Measurements from ENCODE around the gene TMEM86B.

The TMEM86B gene, protein sequence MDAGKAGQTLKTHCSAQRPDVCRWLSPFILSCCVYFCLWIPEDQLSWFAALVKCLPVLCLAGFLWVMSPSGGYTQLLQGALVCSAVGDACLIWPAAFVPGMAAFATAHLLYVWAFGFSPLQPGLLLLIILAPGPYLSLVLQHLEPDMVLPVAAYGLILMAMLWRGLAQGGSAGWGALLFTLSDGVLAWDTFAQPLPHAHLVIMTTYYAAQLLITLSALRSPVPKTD

DNA sequence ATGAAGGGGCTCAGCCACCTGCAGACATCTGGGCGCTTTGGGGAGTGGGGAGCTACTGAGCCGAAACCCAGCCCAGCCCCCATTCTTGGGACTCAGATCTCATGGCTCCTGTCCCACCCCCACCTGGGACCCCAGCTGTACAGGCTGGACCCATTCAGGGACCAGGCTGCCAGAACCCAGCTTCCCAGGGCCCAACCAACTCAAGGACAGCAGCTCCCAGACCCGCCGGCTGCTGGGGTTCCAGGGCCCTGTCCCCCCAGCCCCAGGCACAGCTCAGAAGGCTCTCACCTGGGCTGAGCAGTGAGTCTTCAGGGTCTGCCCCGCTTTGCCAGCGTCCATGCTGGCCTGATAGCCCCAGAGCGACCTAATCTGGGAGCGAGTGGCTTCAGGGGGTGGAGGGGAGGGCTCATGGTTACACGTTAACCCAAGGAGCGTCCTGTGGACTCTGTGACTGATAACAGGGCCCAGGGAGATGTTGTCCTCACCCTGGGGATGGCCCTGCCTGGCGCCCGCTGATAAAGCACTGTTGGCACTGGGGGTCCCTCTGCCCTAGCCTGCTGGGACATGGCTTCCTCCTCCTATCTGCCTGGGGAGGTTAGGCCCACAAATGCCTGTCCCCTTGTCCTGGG lies at the start of gene TMEM86B:
Gene TMEM86B (minus strand): TSS at position 361 of the 629 bp plus-strand sequence. CDS start 22 bp downstream, at position 339.
- DNase-seq: no peak

DNA sequence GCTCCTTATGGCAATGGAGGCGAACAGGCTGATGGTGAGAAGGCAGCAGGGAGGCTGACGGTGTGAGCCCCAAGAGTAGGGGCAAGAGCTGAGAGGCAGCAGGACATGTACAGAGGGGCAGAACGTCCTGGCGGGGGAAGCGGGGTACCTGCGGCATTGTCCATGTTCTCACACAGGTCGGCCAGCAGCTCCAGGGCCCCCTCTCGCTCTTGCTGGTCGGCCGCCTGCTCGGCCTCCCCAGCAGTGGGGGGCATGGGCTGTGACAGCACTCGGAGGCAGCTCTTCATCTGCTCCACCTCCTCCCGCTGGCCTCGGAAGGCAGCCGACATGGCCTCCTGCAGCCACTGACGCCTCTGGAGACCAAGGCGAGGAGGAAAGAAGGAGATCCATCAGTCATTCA lies 48.9 kb upstream of the TMEM86B start:
- DNase-seq: no peak

DNA sequence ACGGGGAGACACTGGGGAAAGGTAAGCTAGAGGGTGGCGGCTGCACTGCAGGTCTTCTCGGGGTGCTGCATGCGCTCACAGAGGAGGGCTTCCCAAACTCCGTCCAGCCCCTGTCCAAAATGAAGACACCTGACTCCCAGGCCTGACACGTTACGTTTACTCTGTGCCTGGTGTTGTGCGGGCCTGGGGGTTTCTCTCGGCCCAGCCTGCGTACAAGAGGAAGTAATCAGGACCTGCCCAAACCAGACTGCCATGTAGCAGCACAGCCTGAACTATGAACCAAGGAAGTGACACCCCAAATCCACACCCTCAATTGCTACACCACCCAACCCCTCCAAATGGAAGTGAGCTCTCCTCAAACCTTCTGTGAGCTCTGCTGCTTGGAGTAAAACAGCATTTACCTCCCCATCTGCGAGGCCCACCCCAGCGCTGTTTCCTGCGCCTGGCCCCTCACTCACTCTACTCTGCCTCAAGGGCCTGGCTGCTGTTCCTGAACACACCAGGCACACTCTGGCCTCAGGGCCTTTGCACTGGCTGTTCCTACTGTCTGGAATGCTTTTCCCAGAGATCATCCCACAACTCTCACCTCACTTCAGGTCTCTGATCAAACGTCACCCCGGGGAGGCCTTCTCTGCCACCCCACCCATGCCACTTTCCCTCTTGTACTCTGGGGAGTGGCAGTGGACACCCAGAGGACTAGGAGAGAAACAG lies 48.3 kb upstream of the TMEM86B start:
- no peak for DNase-seq

DNA sequence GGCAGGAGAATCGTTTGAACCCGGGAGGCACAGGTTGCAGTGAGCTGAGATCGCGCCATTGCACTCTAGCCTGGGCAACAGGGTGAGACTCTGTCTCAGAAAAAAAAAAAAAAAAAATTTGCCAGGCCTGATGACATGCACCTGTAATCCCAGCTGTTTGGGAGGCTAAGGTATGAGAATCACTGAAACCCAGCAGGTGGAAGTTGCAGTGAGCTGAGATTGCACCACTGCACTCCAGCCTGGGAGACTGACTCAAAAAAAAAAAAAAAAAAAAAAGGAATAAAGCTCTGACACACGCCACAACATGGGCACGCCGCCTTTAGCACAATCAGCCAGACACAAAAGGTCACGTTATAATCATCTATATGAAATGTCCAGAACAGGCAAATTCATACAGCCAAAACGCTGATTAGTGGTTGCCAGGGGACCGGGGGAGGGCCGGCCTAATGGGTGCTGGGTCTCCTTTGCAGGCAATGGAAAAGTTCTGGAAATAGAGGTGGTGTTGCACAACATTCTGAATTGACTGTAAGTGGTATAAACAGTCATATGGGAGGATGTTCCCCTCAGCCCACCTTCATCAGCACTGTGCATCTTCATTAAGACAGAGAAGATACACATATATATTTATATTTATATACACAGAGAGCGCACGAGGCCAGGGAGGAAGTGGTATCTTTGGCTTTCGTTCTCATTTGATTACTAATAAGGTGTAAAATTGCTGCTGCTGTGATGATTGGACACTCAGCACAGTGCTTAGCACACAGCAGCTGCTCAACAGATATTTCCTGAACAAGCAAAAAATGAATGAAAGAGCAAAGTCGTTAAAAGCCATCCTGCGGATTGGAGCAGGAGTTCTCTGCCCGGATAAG lies 47.5 kb upstream of the TMEM86B start:
- DNase-seq: no peak

DNA sequence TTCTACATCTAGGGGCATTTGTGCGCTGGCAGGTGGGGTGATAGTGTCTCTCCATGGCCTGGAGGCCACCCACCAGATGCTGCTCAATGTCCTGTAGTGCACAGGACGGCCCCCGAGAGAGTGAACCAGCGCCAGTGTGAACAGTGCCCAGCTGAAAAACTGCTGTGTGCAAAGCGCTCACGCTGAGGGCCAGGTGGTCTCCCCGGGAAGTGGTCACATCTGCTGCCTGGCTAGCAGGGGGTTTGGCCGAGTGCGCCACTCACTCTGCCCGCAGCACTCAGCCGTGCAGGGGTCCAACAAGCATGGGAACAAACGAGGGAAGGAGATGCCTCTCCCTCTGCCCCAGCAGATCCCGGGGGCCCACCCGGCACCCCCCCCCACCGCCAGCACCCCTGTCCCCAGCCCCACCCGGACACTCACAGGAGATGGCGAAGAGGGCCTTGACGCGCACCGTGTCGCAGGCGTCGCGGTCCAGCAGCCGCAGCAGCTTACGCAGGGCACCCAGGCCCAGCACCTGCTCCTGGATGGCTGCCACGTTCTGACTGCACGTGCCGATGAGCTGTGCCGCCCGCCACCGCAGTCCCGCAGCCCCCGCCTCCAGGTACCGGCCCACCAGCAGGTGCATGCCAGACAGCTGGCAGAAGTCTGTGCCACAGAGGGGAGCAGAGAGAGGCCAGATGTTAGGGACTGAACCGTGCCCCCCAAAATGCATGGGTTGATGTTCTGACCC lies 45.6 kb upstream of the TMEM86B start:
- DNase-seq: no peak

DNA sequence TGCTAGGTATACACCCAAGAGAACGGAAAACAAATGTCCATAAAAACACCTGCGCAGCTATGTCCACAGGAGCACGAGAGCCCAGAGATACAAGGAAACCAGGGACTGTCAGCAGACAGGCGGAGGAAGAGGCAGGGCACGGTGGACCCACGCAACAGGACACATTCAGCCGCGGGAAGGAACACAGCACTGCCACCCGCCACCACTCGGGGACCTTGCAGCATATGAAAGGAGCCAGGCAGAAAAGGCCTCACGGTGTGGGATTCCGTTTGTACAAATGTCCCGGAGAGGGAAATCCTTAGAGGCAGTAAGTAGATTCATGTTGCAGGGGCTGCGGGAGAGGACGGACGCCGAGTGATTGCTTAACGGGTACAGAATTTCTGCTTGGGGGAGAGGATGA lies 43.6 kb upstream of the TMEM86B start:
- DNase-seq: no peak

DNA sequence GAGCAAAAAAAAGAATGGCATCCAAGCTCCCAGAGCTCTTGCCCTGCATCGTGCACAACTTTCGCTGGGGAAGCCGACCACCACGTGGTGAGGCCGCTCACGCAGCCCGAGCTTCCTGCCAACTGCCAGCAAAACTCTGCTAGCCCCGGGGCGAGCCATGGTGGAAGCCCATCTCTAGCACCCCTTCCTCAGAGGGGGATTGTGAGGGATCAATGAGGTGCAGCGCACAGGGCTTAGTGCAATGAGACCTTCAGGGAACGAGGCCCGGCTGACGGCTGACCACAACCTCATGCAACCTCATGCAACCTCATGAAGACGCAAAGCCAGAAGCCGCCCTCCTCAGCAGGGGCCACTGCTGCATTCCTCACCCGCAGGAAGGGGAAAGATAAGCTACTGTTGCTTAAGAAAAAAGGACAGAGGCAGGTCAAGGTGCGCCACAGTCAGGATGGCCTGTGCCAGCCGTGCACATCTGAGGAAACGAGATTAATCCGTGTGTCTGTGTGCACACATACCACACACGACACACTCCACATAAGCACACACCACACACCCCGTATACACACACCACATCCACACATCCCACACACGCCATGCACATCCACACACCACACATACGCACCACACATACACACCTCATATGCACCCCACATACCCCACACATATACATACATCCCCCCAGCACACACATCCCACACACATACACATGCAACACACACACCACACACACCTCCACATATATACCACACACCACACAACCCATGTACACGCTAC lies 41.8 kb upstream of the TMEM86B start:
- no peak for DNase-seq

DNA sequence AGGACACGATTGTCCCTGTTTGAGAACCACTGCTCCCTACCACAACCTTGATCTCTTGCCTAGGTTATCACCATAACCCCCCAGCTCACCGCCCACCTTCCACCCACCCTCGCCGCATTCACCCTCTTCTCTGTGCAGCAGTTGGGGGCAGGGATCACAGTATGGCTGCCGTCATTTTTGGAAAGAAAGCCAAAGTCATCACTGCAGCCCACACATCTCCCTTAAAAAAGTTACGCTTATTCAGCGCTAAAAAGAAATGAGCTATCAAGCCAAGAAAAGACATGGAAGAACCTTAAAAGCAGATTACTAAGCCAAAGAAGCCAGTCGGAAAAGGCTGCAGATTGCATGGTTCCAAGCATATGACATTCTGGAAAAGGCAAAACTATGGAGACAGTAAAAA lies 40.7 kb upstream of the TMEM86B start:
- DNase-seq: no peak

DNA sequence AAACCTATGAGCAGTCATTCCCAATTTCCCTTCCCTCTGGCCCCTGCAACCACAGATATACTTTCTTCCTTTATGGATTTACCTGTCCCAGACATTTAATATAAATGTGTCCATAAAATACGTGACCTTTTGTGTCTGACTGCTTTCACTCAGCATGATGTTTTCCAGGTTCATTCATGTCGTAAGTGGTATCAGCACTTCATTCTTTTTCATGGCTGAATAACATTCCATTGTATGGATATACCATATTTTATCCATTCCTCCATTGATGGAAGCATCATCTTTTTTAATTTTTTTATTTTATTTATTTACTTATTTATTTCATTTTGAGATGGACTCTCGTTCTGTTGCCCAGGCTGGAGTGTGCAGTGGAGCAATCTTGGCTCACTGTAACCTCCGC lies 38.3 kb upstream of the TMEM86B start:
- no peak for DNase-seq

DNA sequence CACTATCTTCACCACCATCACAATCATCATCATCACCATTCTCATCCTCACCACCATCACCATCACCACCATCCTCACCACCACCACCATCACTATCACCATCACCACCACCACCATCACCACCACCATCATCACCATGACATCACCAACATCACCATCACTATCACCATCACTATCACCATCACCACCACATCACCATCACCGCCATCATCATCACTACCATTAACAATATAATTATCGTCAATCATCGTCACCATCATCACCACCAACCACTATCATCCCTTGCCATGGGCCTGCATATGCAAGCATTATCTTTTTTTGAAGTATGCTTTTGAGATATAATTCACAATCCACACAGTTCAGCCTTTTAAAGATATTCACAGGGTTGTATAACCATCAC lies 37.8 kb upstream of the TMEM86B start:
- no peak for DNase-seq

DNA sequence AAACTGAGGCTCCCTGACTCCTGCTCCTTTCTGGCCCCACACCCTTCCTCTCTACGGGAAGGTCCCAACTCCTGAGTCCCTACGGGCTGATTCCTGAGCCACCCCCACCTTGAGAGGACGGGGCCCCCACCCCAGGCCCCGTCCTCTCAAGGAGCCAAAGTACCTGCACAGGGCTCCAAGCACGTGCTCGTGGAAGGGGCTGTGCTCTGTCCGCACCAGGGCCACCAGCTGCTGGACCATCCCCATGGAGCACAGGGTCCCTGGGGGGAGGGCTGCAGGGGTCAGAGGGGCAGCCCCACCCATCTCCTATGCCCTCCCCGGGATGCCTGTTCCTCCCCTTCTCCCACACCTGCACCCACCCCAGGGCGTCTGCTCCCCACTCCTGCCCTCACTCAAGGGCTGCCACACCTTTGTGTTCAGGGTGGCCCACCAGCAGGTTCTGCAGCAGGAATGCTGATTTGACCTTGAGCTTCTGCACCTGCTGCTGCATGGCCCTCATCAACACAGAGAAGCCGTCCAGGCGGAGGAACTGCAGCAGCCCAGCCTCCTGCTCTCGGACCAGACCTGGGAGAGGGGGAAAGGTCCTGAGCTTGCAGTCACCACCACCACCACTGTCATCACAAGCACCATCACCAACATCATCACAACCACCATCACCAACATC lies 37.3 kb upstream of the TMEM86B start:
- DNase-seq: no peak

DNA sequence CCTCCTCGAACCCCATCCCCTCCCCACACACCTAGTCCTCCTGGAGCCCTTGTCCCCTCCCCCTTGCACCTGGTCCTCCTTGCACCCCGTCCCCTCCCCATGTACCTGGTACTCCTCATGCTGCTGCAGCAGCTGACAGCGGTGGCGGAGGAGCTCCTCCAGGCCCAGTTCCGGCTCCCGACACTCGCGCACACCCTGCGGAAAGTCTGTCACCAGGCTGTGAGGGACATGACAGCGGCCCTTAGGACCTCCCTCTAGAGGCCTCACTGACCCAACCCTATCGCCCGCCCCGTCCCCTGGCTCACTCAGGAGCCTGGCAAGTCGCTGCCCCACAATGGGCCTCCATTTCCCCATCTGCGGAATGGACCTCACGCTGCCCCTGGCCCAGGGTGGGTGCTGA lies 36.6 kb upstream of the TMEM86B start:
- no peak for DNase-seq

DNA sequence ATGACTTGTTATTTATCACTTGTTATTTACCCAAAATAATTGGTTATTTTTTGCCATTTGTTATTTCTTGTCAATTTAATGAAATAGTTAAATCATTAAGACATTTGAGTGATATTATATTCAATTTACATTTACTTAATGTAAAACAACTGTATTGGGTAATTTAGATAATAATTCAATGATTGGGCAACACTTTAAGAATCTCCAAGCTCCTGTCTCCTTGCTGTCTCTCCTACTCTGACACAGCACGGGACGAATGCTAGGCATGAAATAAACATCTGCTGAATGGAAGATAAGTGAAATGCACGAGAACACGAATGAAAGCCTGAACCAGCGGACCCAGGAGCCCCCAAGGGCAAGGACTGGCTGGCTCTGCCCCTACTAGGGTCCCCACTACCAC lies 36.0 kb upstream of the TMEM86B start:
- DNase-seq: no peak

DNA sequence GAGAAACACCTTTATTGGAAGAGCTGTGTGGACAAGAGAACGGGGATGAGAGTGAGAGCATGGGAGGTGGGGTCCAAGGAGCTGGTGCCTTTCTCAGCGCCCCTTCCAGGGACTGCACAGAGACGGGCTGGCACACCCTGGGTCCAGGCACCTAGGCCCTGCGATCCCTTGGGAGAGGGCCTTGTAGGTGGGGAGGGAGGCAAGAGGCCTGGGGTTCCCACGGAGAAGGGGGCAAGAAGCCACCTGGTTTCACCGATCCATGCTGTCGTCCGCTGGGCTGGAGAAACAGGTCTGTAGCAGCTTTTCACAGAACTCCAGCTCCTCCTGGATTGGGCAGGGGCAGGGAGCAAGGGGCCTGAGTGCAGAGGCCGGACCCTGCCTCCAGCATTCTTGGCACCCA lies 33.8 kb upstream of the TMEM86B start:
- no peak for DNase-seq

DNA sequence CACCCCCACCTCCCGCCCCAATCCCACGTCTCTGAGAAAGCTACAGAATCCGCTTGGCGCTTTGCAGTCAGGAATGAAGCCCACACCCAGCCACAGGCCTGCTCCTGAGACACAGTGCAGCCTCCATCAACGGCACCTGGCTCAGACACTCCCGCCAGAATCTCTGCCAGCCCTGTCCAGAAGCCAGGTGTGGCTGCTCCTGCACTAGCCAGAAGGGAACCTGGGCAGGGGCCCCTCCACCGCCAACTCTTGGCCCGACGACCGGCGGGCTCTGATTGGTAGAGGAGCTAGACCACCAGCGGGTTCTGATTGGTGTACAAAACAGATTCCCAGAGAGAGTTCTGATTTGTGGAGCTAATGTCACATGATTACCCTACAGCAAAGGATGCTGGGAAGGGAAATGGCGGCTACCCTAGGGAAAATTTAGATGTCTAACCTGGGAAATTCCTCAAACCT lies 33.1 kb upstream of the TMEM86B start:
- DNase-seq: no peak

DNA sequence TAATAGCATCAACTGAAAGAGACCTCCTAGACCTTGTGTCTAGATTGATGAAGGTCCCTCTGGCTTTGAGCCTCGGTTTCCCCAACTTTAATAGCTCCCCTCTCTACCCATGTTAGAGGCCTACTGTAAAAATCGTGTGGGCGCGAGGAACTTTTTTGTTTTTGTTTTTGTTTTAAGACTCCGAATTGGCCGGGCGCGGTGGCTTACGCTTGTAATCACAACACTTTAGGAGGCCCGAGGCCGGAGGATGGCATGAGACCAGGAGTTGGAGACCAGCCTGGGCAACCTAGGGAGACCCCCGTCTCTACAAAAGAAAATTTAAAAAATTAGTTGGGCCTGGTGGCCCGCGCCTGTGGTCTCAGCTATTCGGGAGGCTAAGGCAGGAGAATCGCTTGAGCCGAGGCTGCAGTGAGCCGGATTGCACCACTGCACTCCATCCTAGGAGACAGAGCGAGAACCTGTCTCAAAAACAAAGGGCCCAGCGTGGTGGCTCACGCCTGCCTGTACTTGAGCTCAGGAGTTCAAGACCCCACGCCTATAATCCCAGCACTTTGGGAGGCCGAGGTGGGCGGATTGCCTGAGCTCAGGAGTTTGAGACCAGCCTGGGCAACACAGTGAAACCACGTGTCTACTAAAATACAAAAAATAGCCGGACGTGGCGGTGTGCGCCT lies 31.1 kb upstream of the TMEM86B start:
- no peak for DNase-seq

DNA sequence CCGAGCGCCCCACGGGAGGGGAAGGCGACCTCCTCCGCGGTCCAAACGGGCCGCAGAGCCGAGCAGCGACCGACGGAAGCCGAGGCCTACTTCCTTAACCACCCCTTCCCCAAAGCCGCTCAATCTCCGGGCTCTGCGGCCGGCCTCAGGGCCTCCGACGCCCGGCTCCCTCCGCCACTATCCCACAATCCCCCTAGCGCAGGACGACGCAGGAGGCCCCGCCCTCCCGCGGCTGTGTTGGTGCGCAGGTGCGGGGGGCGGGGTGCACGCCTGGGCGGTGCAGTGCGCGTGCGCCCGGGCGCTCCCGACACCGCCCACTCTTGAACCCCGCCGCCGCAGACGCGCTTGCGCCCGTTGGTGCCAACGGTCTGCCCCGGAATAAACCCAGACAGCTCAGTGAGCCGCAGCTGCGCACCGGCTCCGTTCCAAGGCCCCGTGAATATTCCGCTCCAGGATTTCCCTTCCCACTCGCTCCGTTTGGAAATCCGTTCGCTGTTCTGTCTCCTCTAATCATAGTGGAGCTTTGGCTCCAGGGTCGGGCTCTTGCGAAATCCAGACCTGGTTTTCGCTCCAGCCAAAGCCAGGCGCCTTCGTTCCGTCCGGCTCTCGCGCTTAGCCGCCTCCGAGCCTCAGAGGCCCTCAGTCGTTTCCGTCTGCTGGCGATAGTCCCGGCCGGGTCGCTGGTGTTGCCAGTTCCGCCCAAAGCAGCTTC lies 30.4 kb upstream of the TMEM86B start, which contains the start of gene PPP6R1:
Gene PPP6R1 (minus strand): TSS at position 190 of the 712 bp plus-strand sequence. CDS start 11,914 bp downstream, outside the sequence.
- DNase-seq: peak; percentile 100

DNA sequence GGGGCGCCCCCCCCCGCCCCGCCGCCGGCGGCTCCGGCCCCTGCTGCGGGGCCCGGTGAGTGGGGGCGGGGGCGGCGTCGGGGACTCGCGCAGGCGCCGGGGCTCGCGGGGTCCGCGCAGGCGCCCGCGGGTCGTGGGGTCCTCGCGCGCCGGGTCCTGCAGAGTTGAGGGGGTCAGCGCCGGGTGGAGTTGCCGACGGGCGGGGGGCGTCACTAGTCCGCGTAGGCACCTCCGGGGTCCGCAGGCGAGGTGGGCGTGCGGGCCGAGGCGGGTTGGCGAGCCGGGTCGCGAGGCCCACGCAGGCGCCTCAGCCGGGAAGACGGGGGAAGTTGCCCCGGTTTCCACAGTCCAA lies 29.9 kb upstream of the TMEM86B start:
- DNase-seq: no peak

DNA sequence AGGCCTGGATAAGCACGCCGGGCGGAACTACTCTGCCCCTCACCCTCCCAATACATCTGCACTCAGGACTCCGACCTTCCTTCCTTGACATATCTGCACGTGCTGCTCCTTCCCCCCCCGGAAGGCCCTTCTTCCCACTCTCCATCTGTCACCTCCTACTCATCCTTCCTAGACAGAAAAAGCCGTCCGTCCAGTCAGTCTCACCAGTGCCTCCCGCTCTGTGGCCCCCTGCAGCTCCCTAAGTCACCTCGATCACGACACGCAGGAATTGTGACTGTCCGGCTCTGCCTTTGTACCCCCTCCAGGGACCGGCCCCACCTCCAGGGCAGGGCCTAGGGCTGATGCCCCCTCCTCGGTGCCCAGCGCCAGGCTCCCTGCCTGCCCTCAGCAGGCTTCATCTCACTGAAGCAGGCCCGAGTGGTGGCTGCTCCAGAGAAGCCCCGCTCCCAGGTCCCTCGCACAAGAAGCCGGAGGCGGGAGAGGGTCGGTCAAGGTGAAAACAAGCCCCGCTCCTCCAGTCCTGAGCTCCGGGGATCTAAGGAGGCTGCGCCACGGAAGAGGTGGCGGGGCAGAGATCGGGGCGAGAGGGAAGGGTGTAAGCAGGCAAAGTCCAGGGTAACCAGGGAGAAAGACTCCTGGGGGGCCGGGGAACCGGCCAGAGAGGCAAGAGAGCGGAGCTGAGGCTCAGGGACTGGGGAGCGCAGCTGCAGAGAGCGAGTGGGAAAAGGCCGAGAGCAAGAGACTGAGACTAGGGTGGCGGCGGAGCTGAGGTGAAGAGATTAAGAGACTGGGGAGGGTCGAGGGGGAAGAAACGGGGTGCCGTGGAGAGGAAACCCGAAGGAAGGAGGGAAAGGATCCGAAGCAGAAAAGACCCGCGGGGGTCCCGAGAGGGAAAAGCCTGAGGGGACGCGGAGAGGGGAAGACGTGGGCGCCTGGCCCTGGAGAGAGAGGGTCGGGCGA lies 29.2 kb upstream of the TMEM86B start:
- DNase-seq: peak; percentile 52
